GM19193 (cell line): ENCODE measurements around the gene HMX2.

Source experiments
- POLR2A ChIP-seq: IDR thresholded peaks from 4 replicates; pipeline ENCODE4 v1.6.1; 2011; ENCODE audit not compliant: insufficient read depth, insufficient read length; ENCODE audit errors: extremely low read depth

Gene HMX2

GRCh38 chr10:123191886-123192285 is 44.0 kb downstream of the HMX2 start:
- TF ChIP-seq POLR2A: no peak

GRCh38 chr10:123194056-123194455 is 46.1 kb downstream of the HMX2 start:
- TF ChIP-seq POLR2A: no peak
